Measurements from ENCODE around the gene BFSP2.
"Not testable (repeated sequence)": the region's sequence is repeated elsewhere in the genome, so short reads cannot be mapped to it uniquely, and the experiment has no call there.

The BFSP2 gene

DNA sequence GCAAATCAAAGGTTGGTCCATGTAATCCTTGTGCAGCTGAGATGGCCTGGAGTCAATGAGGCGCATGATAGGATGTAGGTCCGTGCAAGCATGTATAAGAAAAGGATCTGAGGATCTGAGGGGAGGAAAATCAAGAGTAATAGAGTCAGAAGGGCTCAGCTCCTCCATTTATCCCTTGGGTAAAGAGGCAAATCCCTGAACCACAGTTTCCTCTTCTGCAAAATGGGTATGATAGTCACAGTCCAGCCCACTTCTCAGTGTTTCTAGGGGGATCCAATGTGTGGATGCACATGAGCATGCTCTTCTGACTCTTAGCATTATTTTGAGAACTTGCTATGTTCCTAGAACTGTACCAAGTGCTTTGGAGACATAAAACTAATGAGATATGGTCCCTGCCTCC lies 67.9 kb downstream of the BFSP2 start:
- Histone ChIP-seq H3K36me3 (ENCODE audit: control insufficient read depth, insufficient read depth, low read length) (no peaks in the 10 kb centered on the region), H3K4me3 (ENCODE audit: low read length) (no peak overlapping the region), H3K27me3 (ENCODE audit: control insufficient read depth, insufficient read depth, low read length) (no peaks in the 10 kb centered on the region), H3K9me3 (ENCODE audit: control insufficient read depth, insufficient read depth, low read length) (no peaks in the 10 kb centered on the region), H3K27ac (ENCODE audit: low read length) (no peak overlapping the region), H3K4me1 (ENCODE audit: control insufficient read depth, insufficient read depth, low read length) (no peaks in the 10 kb centered on the region)
- no peak for DNase-seq (ENCODE audit: low read depth, low spot score)
- no CpG with 5 or more reads among the region's 2 CpGs for WGBS (ENCODE audit: insufficient coverage, insufficient read length)

GRCh38 chr3:133468251-133468721 lies 68.4 kb downstream of the BFSP2 start:
- no peak for DNase-seq (ENCODE audit: low read depth, low spot score)
- H3K4me1 ChIP-seq (ENCODE audit: control insufficient read depth, insufficient read depth, low read length), result no peaks in the 10 kb centered on the region
- no peaks in the 10 kb centered on the region for H3K36me3 ChIP-seq (ENCODE audit: control insufficient read depth, insufficient read depth, low read length)
- WGBS (ENCODE audit: insufficient coverage, insufficient read length), result no CpG with 5 or more reads among the region's 3 CpGs
- H3K4me3 ChIP-seq (ENCODE audit: low read length), result no peak overlapping the region
- no peak overlapping the region for H3K27ac ChIP-seq (ENCODE audit: low read length)
- H3K27me3 ChIP-seq (ENCODE audit: control insufficient read depth, insufficient read depth, low read length), result no peaks in the 10 kb centered on the region
- no peaks in the 10 kb centered on the region for H3K9me3 ChIP-seq (ENCODE audit: control insufficient read depth, insufficient read depth, low read length)

DNA sequence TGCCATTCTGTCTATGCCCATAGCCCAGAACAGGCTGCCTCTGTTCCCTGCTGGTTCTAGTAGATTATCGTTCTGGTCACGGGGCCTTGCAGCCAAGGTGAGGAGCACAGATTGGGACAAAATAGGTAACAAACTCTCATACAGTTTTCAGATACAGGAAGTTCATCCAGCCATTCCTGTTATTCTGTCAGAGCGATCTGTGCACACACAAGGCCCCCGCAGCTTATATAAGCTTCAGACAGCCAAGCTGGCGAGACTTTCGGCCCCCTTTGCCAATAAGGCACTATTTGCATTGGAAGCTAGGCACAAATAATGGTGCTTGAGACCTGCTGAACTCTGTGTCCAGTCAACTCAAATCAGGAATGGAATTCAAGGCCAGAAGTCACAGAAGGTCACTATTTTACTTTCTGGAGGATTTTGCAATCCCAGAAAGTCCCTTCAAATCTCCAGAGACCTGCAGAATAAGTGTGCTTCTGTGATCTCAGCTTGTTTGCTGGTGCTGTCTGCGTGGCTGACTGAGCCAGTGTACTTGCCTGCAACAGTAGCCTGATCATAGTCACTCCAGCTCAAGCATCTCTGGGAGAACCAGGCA lies 69.4 kb downstream of the BFSP2 start:
- Histone ChIP-seq H3K27me3 (ENCODE audit: control insufficient read depth, insufficient read depth, low read length) (no peaks in the 10 kb centered on the region), H3K36me3 (ENCODE audit: control insufficient read depth, insufficient read depth, low read length) (no peaks in the 10 kb centered on the region), H3K4me3 (ENCODE audit: low read length) (no peak overlapping the region), H3K9me3 (ENCODE audit: control insufficient read depth, insufficient read depth, low read length) (no peaks in the 10 kb centered on the region), H3K27ac (ENCODE audit: low read length) (no peak overlapping the region), H3K4me1 (ENCODE audit: control insufficient read depth, insufficient read depth, low read length) (no peaks in the 10 kb centered on the region)
- DNase-seq (ENCODE audit: low read depth, low spot score), result no peak
- no CpG with 5 or more reads among the region's 7 CpGs for WGBS (ENCODE audit: insufficient coverage, insufficient read length)

- WGBS (ENCODE audit: insufficient coverage, insufficient read length), result no CpG with 5 or more reads among the region's 24 CpGs
- no peak for DNase-seq (ENCODE audit: low read depth, low spot score)
- no peak overlapping the region for H3K4me3 ChIP-seq (ENCODE audit: low read length)
- H3K27me3 ChIP-seq (ENCODE audit: control insufficient read depth, insufficient read depth, low read length), result no peaks in the 10 kb centered on the region
- no peak overlapping the region for H3K27ac ChIP-seq (ENCODE audit: low read length)
- no peaks in the 10 kb centered on the region for H3K9me3 ChIP-seq (ENCODE audit: control insufficient read depth, insufficient read depth, low read length)
- no peaks in the 10 kb centered on the region for H3K36me3 ChIP-seq (ENCODE audit: control insufficient read depth, insufficient read depth, low read length)
- H3K4me1 ChIP-seq (ENCODE audit: control insufficient read depth, insufficient read depth, low read length), result no peaks in the 10 kb centered on the region
These were observed 72.4 kb downstream of the BFSP2 start for GRCh38 chr3:133472242-133472641.

GRCh38 chr3:133472889-133473288 lies 73.0 kb downstream of the BFSP2 start:
- no peak overlapping the region for H3K4me3 ChIP-seq (ENCODE audit: low read length)
- no peaks in the 10 kb centered on the region for H3K4me1 ChIP-seq (ENCODE audit: control insufficient read depth, insufficient read depth, low read length)
- WGBS (ENCODE audit: insufficient coverage, insufficient read length), result no CpG with 5 or more reads among the region's 6 CpGs
- DNase-seq (ENCODE audit: low read depth, low spot score), result no peak
- H3K27ac ChIP-seq (ENCODE audit: low read length), result no peak overlapping the region
- no peaks in the 10 kb centered on the region for H3K9me3 ChIP-seq (ENCODE audit: control insufficient read depth, insufficient read depth, low read length)
- no peaks in the 10 kb centered on the region for H3K36me3 ChIP-seq (ENCODE audit: control insufficient read depth, insufficient read depth, low read length)
- H3K27me3 ChIP-seq (ENCODE audit: control insufficient read depth, insufficient read depth, low read length), result no peaks in the 10 kb centered on the region

DNA sequence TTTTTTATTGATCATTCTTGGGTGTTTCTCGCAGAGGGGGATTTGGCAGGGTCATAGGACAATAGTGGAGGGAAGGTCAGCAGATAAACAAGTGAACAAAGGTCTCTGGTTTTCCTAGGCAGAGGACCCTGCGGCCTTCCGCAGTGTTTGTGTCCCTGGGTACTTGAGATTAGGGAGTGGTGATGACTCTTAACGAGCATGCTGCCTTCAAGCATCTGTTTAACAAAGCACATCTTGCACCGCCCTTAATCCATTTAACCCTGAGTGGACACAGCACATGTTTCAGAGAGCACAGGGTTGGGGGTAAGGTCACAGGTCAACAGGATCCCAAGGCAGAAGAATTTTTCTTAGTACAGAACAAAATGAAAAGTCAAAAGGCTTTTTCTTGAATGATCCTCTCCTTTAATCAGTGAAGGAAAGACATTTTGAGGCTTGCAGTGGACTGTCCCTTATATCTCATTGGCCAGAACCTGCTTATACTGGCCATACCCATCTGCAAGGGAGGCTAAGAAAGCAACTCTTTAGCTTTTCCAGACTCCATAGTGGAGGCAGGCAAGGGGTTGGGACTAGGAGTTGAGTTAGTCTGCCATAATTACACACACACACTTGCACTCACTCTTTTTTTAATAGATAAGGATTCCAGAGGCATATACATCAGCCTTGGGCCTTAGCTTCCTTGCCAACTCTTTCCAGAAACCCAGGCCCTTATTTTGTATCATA lies 73.8 kb downstream of the BFSP2 start:
- not testable (repeated sequence) for H3K4me3 ChIP-seq (ENCODE audit: low read length)

DNA sequence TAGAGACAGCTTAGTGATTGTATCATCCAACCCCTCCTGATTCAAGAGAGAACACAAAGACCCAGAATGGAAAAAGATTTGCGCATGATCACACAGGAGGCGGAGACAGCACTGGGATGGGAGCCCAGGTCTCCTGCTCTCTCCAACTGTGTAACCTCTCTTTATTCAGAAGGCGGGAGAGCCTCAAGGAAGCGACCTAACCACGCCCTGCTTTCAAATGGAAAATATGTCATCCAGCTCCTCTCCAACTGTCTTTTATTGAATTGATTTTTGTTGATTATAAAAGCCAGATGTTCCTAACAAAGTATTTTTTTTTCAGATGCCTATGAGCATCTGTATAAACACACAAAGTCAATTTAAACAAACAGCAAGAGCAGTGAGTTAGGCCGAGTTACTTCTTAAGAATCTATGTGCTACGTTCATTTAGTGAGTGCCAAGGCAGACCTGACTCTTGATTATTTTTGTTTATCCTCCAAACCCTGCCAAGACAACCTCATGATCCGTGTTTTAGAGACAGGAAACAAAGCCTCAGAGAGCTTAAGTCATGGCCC lies 74.5 kb downstream of the BFSP2 start:
- no peak overlapping the region for H3K27ac ChIP-seq (ENCODE audit: low read length)

More for the DNA sequence above, 73.8 kb downstream of the BFSP2 start:
- H3K4me1 ChIP-seq (ENCODE audit: control insufficient read depth, insufficient read depth, low read length); H3K36me3 ChIP-seq (ENCODE audit: control insufficient read depth, insufficient read depth, low read length); H3K27ac ChIP-seq (ENCODE audit: low read length); DNase-seq (ENCODE audit: low read depth, low spot score); H3K27me3 ChIP-seq (ENCODE audit: control insufficient read depth, insufficient read depth, low read length); H3K9me3 ChIP-seq (ENCODE audit: control insufficient read depth, insufficient read depth, low read length): not testable (repeated sequence)
- WGBS (ENCODE audit: insufficient coverage, insufficient read length), result no CpG with 5 or more reads among the region's 5 CpGs

DNA sequence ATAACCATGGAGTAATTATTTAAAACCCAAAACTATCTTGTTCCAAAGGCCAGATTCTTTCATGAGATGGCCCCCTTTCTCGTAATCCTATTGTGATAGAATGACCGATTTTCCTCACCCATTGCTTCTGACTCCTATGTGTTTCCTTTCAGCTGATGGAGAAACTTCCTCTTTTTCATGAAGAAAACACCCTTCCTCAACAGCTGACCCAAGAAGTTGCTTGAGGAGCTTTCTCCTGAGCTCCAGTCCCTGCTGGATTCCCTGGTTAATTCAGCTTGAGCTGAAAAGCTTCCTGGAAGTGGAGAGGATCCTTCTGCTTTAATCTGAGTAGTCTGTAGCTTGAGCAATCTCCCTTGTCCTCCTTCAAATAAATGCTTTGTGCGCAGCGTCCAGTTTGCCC lies 75.0 kb downstream of the BFSP2 start:
- Histone ChIP-seq H3K4me1 (ENCODE audit: control insufficient read depth, insufficient read depth, low read length) (no peaks in the 10 kb centered on the region), H3K27me3 (ENCODE audit: control insufficient read depth, insufficient read depth, low read length) (no peaks in the 10 kb centered on the region), H3K27ac (ENCODE audit: low read length) (no peak overlapping the region), H3K9me3 (ENCODE audit: control insufficient read depth, insufficient read depth, low read length) (no peaks in the 10 kb centered on the region), H3K36me3 (ENCODE audit: control insufficient read depth, insufficient read depth, low read length) (no peaks in the 10 kb centered on the region), H3K4me3 (ENCODE audit: low read length) (no peak overlapping the region)
- no CpG with 5 or more reads among the region's 4 CpGs for WGBS (ENCODE audit: insufficient coverage, insufficient read length)
- no peak for DNase-seq (ENCODE audit: low read depth, low spot score)

More for the DNA sequence above, 74.5 kb downstream of the BFSP2 start:
- H3K9me3 ChIP-seq (ENCODE audit: control insufficient read depth, insufficient read depth, low read length), result no peaks in the 10 kb centered on the region
- H3K36me3 ChIP-seq (ENCODE audit: control insufficient read depth, insufficient read depth, low read length), result no peaks in the 10 kb centered on the region
- DNase-seq (ENCODE audit: low read depth, low spot score), result no peak
- no peaks in the 10 kb centered on the region for H3K27me3 ChIP-seq (ENCODE audit: control insufficient read depth, insufficient read depth, low read length)
- H3K4me3 ChIP-seq (ENCODE audit: low read length), result no peak overlapping the region
- WGBS (ENCODE audit: insufficient coverage, insufficient read length), result no CpG with 5 or more reads among the region's 8 CpGs
- no peaks in the 10 kb centered on the region for H3K4me1 ChIP-seq (ENCODE audit: control insufficient read depth, insufficient read depth, low read length)

- WGBS (ENCODE audit: insufficient coverage, insufficient read length), result no CpG with 5 or more reads among the region's 5 CpGs
- Histone ChIP-seq H3K4me3 (ENCODE audit: low read length) (no peak overlapping the region), H3K36me3 (ENCODE audit: control insufficient read depth, insufficient read depth, low read length) (no peaks in the 10 kb centered on the region), H3K9me3 (ENCODE audit: control insufficient read depth, insufficient read depth, low read length) (no peaks in the 10 kb centered on the region), H3K4me1 (ENCODE audit: control insufficient read depth, insufficient read depth, low read length) (no peaks in the 10 kb centered on the region), H3K27me3 (ENCODE audit: control insufficient read depth, insufficient read depth, low read length) (no peaks in the 10 kb centered on the region), H3K27ac (ENCODE audit: low read length) (no peak overlapping the region)
- DNase-seq (ENCODE audit: low read depth, low spot score), result no peak
These were observed 75.6 kb downstream of the BFSP2 start for GRCh38 chr3:133475245-133476010.

- H3K27me3 ChIP-seq (ENCODE audit: control insufficient read depth, insufficient read depth, low read length), result no peaks in the 10 kb centered on the region
- DNase-seq (ENCODE audit: low read depth, low spot score), result no peak
- no peak overlapping the region for H3K27ac ChIP-seq (ENCODE audit: low read length)
- no CpG with 5 or more reads among the region's 6 CpGs for WGBS (ENCODE audit: insufficient coverage, insufficient read length)
- H3K4me3 ChIP-seq (ENCODE audit: low read length), result no peak overlapping the region
- no peaks in the 10 kb centered on the region for H3K4me1 ChIP-seq (ENCODE audit: control insufficient read depth, insufficient read depth, low read length)
- H3K9me3 ChIP-seq (ENCODE audit: control insufficient read depth, insufficient read depth, low read length), result no peaks in the 10 kb centered on the region
- no peaks in the 10 kb centered on the region for H3K36me3 ChIP-seq (ENCODE audit: control insufficient read depth, insufficient read depth, low read length)
These were observed 77.1 kb downstream of the BFSP2 start for GRCh38 chr3:133476971-133477375.

All from iPS DF 6.9 (cell line).